MG63 (cell line): ENCODE results near the gene XYLB. TPM values are rescaled to one million over a fixed set of nuclear protein-coding genes. Genes with fewer than 3 reads are reported as not detected.

Experiments
- DNase-seq: peaks from one replicate; pipeline ENCODE4 v3.0.0-alpha.2; 2020
- H3K27me3 ChIP-seq: fragments of 250-450 bp; sonication (Bioruptor Pico); 2 replicates; pipeline ENCODE4 v1.5.1; 2020; ENCODE audit warnings: mild to moderate bottlenecking, moderate library complexity
- H3K36me3 ChIP-seq: fragments of 250-450 bp; sonication (Bioruptor Pico); 2 replicates; pipeline ENCODE4 v1.5.1; 2020; ENCODE audit warnings: mild to moderate bottlenecking, moderate library complexity
- H3K4me3 ChIP-seq: fragments of 250-450 bp; sonication (Bioruptor Pico); 2 replicates; pipeline ENCODE4 v1.5.1; 2020; ENCODE audit warnings: mild to moderate bottlenecking, moderate library complexity
- H3K9me3 ChIP-seq: fragments of 250-450 bp; sonication (Bioruptor Pico); 2 replicates; pipeline ENCODE4 v1.5.1; 2020; ENCODE audit warnings: mild to moderate bottlenecking, moderate library complexity
- total RNA-seq: library from RNA; depleted of rRNA; stranded (reverse); fragments of >200 nt; shearing (Covaris generic); gene quantifications from 2 replicates; pipeline ENCODE4 v1.2.3, GENCODE V29; 2014; ENCODE audit warnings: low replicate concordance

XYLB gene
- total RNA-seq, 1 experiment from 2014 or later: 2.8 TPM

DNA sequence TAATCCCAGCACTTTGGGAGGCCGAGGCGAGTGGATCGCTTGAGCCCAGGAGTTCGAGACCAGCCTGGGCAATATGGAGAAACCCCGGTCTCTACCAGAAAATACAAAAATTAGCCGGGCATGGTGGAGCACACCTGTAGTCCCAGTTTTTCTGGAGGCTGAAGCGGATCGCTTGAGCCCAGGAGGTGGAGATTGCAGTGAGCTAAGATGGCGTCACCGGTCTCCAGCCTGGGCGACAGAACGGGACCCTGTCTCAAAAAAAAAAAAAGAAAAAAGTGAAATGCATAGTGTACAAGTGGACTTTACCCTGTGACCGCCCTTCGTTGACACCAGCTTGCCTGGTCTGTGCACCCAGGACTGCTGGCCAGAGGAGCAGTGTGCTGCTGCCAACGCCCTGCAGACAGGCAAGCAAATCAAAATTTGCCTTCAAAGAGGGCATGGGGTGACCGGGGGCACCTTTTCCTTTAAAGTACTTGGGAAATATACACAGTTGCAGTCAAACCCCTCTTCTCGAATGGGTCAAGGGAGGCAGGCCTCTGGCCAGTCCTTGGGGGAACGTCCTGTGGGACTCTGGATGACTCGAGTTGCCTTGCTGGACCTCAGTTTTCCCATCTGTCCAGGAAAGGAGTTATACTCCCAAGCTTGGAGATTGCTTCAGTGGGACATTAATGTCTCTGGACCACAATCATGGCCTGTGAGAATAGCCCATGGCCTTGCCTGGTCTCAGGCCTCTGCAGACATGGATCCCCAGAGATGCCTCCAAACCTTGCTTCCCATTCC, 1.0 kb downstream of the XYLB start:
- no peaks in the 10 kb centered on the region for H3K27me3 ChIP-seq
- peaks cover 2% of the 10 kb centered on the region; the same call in 1 of the 2 replicates for H3K36me3 ChIP-seq
- no peak for DNase-seq
- H3K9me3 ChIP-seq: no peaks in the 10 kb centered on the region
- peak overlapping the region; percentile 66 for H3K4me3 ChIP-seq

DNA sequence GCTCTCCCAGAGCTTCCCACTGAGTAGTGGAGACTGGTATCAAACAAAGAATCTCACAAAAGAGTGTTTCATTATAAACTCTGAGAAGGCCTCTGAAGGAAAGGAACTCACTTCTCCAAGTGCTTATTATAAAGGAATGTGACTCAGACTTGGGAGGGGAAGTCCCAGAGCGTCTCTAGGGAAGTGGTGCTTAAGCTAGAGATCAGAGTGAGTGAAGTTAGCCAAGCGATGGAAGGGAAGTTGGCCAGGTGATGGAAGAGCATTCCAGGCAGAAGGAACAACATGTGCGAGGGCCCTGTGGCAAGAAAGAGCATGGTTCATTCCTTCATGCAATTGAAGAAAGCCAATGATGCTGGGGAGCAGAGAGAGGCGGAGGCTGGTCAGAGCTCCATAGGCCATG, 2.3 kb downstream of the XYLB start:
- H3K36me3 ChIP-seq: peaks cover 2% of the 10 kb centered on the region; the same call in 1 of the 2 replicates
- no peak overlapping the region for H3K4me3 ChIP-seq
- no peaks in the 10 kb centered on the region for H3K9me3 ChIP-seq
- no peaks in the 10 kb centered on the region for H3K27me3 ChIP-seq
- DNase-seq: no peak

DNA sequence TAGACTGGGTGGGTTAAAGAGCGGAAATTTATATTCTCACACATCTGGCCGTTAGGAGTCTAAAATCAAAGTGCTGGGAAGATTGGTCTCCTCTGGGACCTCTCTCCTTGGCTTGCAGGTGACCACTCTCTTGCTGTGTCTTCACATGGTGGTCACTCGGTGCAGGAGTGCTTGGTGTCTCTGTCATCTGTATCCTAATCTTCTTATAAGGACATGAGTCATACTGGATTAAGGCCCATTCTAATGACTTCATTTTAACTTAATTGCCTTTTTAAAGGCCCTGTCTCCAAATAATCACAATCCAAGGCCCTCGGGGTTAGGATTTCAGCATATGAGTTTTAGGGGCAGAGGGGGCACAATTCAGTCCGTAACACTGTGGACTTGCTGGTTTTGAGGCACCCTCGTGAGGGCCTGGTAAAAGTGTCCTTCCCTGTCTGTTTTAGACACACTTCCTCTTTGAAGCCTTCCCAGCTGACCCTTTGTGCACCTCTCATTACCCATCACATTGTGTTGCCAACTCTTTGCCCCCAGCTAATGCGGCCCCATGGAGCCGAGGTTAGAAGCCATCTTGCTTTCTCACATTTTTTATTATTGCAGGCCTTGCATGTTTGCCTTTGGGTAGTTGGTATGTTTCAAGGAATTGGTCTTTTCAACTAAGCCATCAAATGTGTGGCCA, 3.2 kb downstream of the XYLB start:
- no peaks in the 10 kb centered on the region for H3K27me3 ChIP-seq
- no peaks in the 10 kb centered on the region for H3K9me3 ChIP-seq
- peaks cover 2% of the 10 kb centered on the region; the same call in 1 of the 2 replicates for H3K36me3 ChIP-seq
- no peak for DNase-seq
- H3K4me3 ChIP-seq: no peak overlapping the region

DNA sequence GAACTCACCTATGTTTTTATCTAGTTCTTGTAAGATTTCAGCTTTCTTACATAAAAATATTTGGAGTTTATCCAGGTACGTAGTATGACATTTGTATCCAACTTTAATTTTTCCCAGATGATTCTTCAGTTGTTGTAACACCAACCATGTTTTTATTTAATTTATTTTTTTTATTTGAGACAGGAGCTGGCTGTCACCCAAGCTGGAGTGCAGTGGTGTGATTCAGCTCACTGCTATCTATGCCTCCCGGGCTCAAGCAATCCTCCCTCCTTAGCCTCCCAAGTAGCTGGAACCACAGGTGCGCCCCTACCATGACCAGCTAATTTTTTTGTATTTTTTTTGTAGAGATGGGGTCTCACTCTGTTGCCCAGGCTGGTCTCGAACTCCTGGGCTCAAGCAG, 6.6 kb downstream of the XYLB start:
- H3K4me3 ChIP-seq: no peak overlapping the region
- H3K36me3 ChIP-seq: peaks cover 2% of the 10 kb centered on the region; the same call in 1 of the 2 replicates
- H3K9me3 ChIP-seq: no peaks in the 10 kb centered on the region
- H3K27me3 ChIP-seq: no peaks in the 10 kb centered on the region
- DNase-seq: no peak

DNA sequence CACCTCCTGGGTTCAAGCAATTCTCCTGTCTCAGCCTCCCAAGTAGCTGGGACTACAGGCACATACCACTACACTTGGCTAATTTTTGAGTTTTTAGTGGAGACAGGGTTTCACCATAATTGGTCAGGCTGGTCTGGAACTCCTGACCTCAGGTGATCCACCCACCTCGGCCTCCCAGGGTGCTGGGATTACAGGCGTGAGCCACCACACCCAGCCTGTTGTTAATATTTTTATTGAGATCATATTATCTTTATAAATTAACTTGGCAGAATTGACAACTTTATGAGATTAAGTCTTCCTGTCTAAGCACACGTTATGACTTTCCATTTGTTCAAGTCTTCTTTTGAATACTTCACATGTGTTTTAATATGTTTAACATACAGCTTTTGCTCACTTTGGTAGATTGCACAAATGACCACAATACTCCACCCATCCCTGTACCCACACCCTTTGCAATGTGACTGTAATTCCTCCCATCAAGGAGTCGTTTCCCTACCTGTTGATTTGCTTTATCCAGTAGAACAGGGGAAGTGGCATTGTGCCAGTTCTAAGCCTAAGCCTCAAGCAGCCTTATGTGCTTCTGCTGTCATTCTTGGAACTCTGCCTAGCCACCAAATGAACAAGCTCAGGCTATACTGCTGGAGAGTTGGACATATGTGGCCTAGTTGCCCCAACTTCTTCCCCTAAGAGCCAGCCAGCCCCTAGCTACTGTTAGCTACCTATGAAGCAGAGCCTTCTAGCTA, 8.2 kb downstream of the XYLB start:
- H3K27me3 ChIP-seq: no peaks in the 10 kb centered on the region
- no peaks in the 10 kb centered on the region for H3K9me3 ChIP-seq
- DNase-seq: no peak
- no peak overlapping the region for H3K4me3 ChIP-seq
- H3K36me3 ChIP-seq: peaks cover 2% of the 10 kb centered on the region; the same call in 1 of the 2 replicates

DNA sequence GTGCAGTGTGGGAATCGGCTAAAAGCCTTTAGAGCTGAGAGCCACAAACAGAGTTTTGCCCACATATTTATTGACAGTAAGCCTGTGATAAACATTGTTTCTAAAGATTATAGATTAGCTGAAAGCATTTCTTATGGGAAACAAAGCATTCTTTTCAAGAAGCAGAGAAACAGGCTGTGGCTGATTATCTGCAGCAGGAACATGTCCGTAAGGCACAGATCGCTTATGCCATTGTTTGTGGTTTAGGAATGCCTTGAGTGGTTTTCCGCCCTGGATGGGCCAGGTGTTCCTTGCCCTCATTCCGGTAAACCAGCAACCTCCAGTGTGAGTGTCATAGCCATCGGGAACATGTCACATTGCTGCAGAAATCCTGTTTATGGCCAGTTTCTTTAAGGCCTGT, 12.5 kb downstream of the XYLB start:
- DNase-seq: no peak
- Histone ChIP-seq H3K36me3 (no peaks in the 10 kb centered on the region), H3K27me3 (no peaks in the 10 kb centered on the region), H3K9me3 (no peaks in the 10 kb centered on the region), H3K4me3 (no peak overlapping the region)

DNA sequence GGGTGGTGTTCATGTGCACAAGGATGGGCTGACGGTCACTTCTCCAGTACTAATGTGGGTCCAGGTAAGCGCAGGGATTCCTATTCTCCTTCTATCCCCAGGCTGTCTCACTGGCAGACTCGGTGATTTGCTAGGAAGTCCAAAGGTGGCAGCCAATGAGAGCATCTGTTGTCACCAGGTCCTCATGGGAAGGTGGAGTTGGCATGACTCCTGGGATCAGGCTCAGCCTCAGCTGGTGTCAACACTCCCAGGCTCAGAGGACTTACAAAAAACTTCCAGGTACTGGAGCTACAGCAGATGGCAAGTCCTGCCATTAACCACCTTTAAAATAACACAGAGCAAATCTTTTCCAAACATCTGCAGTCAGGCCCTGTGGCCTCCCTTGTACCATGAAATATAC, 13.8 kb downstream of the XYLB start:
- H3K27me3 ChIP-seq: no peaks in the 10 kb centered on the region
- no peaks in the 10 kb centered on the region for H3K36me3 ChIP-seq
- no peaks in the 10 kb centered on the region for H3K9me3 ChIP-seq
- H3K4me3 ChIP-seq: no peak overlapping the region
- DNase-seq: no peak

DNA sequence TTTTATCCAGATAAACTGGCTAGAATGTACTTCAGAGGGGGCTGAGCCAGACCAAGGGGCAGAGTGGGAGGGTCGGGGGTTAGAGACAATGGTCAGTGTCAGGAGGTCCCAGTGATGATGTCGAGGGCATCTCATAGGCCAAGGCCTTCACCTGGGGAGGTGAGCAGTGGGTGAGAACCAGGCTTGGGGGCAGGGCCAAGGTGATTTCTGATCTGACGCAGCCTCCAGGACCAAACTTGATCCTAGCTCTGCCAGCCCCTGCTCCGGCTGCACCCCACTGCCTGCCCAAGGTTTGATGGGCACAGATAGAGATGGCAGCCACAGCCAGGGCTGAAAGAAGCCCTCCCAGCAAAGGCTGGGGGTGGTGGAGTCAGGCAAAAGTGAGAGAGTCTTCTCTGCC, 14.9 kb downstream of the XYLB start:
- DNase-seq: no peak
- Histone ChIP-seq H3K36me3 (no peaks in the 10 kb centered on the region), H3K4me3 (no peak overlapping the region), H3K9me3 (no peaks in the 10 kb centered on the region), H3K27me3 (no peaks in the 10 kb centered on the region)

DNA sequence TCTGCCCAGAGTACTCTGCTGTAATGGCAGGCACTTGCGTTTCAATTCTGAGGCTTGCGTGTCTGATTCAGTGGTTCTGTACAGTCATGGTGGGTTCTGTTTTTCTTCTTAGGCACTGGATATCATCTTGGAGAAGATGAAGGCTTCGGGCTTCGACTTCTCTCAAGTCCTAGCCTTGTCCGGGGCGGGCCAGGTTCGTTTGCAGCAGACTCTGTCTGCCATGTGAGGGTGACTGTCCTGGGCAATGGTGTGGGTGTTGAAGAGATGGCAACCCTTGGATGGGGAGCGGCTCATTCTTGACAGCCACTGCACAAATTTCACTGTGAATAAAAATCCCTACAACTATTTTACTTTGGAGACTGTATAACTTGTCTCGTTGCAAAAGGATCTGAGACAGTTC, 16.2 kb downstream of the XYLB start:
- H3K9me3 ChIP-seq: no peaks in the 10 kb centered on the region
- H3K4me3 ChIP-seq: no peak overlapping the region
- H3K27me3 ChIP-seq: no peaks in the 10 kb centered on the region
- H3K36me3 ChIP-seq: no peaks in the 10 kb centered on the region
- no peak for DNase-seq

DNA sequence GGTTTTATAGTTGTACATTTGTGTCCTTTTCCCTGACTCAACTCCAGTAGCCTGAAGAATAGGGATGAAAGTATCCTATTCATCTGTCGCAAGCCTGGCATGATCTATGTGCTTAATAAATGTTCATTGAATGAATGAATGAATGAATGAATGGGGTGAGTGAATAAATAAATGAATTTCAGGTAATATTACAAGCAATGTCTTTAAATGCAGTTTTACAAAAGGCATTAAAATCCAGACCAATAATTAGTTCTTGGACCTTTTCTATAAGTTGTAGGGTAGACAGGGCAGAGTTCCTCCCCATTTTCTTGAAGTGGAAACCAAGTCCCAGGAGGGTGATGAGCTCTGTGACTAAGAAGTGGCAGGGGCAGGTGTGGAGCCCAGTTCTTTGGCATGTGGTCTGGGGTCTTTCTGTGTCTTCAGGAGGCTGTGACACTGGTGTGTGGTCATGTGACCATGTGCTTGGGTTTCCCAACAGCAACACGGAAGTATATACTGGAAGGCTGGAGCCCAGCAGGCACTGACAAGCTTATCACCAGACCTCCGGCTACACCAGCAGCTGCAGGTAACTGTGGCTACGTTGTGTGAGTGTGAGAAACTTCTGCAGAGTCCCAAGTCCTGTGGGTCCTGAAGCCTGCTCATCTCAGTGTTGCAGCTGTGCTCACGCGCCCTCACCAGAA, 18.3 kb downstream of the XYLB start:
- H3K4me3 ChIP-seq: no peak overlapping the region
- no peaks in the 10 kb centered on the region for H3K9me3 ChIP-seq
- H3K27me3 ChIP-seq: no peaks in the 10 kb centered on the region
- H3K36me3 ChIP-seq: no peaks in the 10 kb centered on the region
- DNase-seq: no peak

DNA sequence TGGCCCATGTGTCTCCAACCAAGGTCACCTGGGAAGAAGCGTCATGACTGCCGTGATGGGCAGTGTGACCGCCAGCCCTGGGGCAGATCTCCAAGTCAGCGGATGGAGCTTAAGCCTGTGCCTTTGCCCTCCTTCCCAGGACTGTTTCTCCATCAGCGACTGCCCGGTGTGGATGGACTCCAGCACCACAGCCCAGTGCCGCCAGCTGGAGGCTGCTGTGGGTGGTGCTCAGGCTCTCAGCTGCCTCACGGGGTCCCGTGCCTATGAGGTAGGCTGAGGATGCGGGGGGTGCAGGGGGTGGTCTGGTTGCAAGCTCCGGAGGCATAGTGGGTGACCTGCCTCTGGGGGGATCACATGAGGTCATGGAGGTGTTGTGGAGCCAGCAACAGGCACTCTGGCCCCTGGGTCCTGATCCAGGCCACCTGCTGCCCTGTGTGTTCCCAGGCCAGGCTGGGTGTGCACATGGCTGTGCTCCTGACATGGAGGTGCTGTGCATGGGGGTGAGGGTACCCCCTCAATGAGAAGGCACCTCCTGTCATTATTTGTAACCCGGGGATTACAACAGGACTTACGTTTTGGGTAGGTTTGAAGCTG, 19.0 kb downstream of the XYLB start:
- DNase-seq: no peak
- Histone ChIP-seq H3K27me3 (no peaks in the 10 kb centered on the region), H3K4me3 (no peak overlapping the region), H3K36me3 (no peaks in the 10 kb centered on the region), H3K9me3 (no peaks in the 10 kb centered on the region)

DNA sequence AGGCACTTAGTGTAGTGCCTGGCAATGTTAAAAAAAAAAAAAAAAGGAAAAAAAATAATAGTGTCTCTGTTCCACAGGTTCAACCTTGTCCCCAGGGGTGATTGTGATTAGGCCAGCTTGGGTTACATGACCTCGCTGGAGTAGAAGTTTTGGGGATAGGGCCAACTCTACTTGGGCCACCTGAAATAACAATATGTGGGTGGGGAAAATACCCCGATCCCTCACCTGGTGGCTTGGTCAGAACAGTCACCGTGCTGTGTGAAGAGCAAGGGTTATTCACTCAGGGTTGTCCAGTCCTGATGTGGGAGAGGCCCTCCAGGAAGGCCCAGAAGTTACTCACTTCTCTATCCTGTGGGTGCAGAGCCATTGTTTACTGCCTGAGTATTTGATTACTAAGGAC, 19.5 kb downstream of the XYLB start:
- DNase-seq: no peak
- no peak overlapping the region for H3K4me3 ChIP-seq
- no peaks in the 10 kb centered on the region for H3K9me3 ChIP-seq
- H3K36me3 ChIP-seq: no peaks in the 10 kb centered on the region
- H3K27me3 ChIP-seq: no peaks in the 10 kb centered on the region

DNA sequence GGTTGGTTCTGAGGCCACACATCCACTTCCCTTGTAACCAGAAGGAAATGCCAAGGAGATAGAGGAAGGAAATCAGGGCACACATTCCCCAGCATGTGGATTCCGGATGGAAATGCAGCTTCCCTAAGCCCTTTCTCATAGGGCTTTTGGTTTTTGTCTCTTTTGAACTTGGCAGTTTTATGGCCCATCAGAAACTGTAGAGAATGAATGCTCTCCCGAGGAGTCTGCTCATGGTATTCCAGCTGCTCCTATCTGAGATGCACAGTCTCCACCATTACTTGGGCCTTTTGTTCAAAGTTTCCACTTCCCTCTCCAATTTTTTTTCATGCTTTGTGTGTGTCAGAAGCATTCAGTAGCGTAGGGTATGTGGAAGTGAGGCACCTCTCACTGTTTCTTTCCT, 21.2 kb downstream of the XYLB start:
- no peak for DNase-seq
- H3K9me3 ChIP-seq: no peaks in the 10 kb centered on the region
- H3K27me3 ChIP-seq: no peaks in the 10 kb centered on the region

DNA sequence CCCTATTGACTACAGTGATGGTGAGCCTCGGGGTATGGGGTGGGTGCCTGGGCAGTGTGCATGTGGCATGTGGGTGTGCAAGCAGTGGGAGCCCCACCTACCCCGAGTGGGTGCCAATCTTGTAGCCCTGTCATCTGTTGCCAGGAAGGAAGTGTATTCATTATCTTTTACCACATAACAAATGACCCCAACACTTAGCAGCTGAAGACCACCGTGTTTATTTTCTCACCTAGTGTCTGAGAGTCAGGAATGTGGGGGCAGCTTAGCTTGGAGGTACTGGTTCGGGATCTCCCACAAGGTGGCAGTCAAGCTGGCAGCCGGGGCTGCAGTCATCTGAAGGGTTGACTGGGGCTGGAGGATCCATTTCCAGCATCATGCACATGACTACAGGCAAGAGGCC, 21.7 kb downstream of the XYLB start:
- no peaks in the 10 kb centered on the region for H3K9me3 ChIP-seq
- no peaks in the 10 kb centered on the region for H3K36me3 ChIP-seq
- DNase-seq: no peak
- H3K27me3 ChIP-seq: no peaks in the 10 kb centered on the region
- no peak overlapping the region for H3K4me3 ChIP-seq

More for the DNA sequence above, 21.2 kb downstream of the XYLB start:
- Histone ChIP-seq H3K4me3 (no peak overlapping the region), H3K36me3 (no peaks in the 10 kb centered on the region)

DNA sequence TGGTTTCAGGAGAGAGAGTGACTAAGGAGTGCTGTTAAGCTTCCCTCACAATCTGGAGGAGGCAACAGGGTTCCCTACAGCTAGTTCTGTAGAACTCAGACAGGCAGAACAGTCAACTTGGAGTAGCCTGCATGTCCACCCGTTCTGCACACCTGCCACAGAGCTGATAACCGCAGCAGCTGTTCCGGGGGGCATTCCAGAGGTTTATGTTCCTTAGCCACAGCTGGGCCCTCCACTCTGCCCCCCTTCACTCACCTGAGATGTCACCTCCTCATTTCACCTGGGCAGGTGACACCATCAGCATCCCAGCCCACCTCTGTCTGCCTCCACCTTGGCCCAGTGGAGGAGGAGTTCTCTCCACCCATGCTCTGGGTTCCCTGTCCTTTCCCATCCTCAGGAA, 22.6 kb downstream of the XYLB start:
- DNase-seq: no peak
- Histone ChIP-seq H3K27me3 (no peaks in the 10 kb centered on the region), H3K4me3 (no peak overlapping the region), H3K9me3 (no peaks in the 10 kb centered on the region), H3K36me3 (no peaks in the 10 kb centered on the region)

DNA sequence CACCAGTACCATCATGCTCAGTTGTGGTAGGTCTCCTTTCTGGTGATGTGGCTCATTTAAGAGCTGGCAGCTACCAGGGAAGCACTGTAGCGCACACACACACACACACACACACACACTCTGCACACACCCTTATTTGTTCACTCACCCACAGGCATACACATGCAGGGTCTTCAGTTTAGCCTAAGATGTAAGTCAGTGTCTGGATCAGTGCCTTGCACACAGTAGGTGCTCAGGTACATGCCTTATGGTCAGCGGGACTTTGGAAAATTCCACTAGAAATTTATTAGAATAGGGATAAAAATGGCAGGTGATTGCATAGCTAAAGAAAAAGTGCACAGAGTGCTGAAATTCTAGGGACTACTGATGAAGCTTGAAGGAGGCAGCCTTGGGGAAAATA, 23.6 kb downstream of the XYLB start:
- no peak for DNase-seq
- Histone ChIP-seq H3K4me3 (no peak overlapping the region), H3K36me3 (no peaks in the 10 kb centered on the region)

DNA sequence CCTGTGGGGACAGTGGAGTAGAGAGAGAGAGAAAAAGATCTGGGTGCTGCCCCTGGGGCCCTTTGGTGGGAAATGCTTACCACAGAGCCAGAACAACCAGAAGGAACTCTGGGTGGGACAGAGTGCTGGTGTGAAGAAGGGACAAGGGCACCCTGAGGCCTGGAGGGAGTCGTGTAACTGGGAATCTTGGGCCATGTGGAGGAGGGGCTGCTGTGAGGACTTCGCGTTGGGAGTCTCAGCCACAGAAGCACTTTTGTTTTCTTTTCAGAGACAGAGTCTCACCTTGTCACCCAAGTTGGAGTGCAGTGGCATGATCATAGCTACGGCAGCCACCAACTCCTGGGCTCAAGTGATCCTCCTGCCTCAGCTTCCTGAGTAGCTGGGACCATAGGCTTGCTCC, 24.3 kb downstream of the XYLB start:
- no peaks in the 10 kb centered on the region for H3K27me3 ChIP-seq
- no peak for DNase-seq
- no peaks in the 10 kb centered on the region for H3K9me3 ChIP-seq
- no peak overlapping the region for H3K4me3 ChIP-seq
- no peaks in the 10 kb centered on the region for H3K36me3 ChIP-seq

More for the DNA sequence above, 23.6 kb downstream of the XYLB start:
- Histone ChIP-seq H3K27me3 (no peaks in the 10 kb centered on the region), H3K9me3 (no peaks in the 10 kb centered on the region)
